Neural progenitor cell (in vitro differentiated cells): ENCODE measurements around the gene GABRA4. TPM values are rescaled to one million over a fixed set of nuclear protein-coding genes. Genes with fewer than 3 reads are reported as not detected.

Experiments used
- DNase-seq: peaks from one replicate; pipeline ENCODE4 v3.0.0-alpha.2; 2016; ENCODE audit warnings: low spot score
- H2AFZ ChIP-seq: fragments of 200-600 bp; sonication (generic); replicated peaks from 2 replicates; pipeline ENCODE4 v1.6.1; 2016; ENCODE audit warnings: antibody characterized with exemption
- H3F3A ChIP-seq: fragments of 200-600 bp; sonication (generic); 2 replicates; pipeline ENCODE4 v1.6.1; 2016; ENCODE audit warnings: antibody characterized with exemption, low read depth
- H3K27ac ChIP-seq: fragments of 200-600 bp; sonication (generic); 2 replicates; pipeline ENCODE4 v1.5.1; 2016; ENCODE audit warnings: mild to moderate bottlenecking
- H3K27me3 ChIP-seq: fragments of 200-600 bp; sonication (generic); 2 replicates; pipeline ENCODE4 v1.6.1; 2016; ENCODE audit warnings: mild to moderate bottlenecking, moderate library complexity
- H3K36me3 ChIP-seq: fragments of 200-600 bp; sonication (generic); 2 replicates; pipeline ENCODE4 v1.5.1; 2016
- H3K4me1 ChIP-seq: fragments of 200-600 bp; sonication (generic); 2 replicates; pipeline ENCODE4 v1.6.1; 2016; ENCODE audit warnings: mixed run types
- H3K4me2 ChIP-seq: fragments of 200-600 bp; sonication (generic); 2 replicates; pipeline ENCODE4 v1.6.1; 2016
- H3K4me3 ChIP-seq: fragments of 200-600 bp; sonication (generic); 2 replicates; pipeline ENCODE4 v1.5.1; 2016
- H3K79me2 ChIP-seq: fragments of 200-600 bp; sonication (generic); 2 replicates; pipeline ENCODE4 v1.6.1; 2016; ENCODE audit warnings: low read depth
- H3K9ac ChIP-seq: fragments of 200-600 bp; sonication (generic); 2 replicates; pipeline ENCODE4 v1.6.1; 2016
- H3K9me3 ChIP-seq: fragments of 200-600 bp; sonication (generic); 2 replicates; pipeline ENCODE4 v1.5.1; 2016; ENCODE audit warnings: low read depth
- H4K20me1 ChIP-seq: fragments of 200-600 bp; sonication (generic); 2 replicates; pipeline ENCODE4 v1.6.1; 2016; ENCODE audit warnings: low read depth
- H3K27ac Mint-ChIP-seq: 3 replicates; pipeline ENCODE4 v1.8.0; 2021; ENCODE audit warnings: mixed read lengths
- H3K27me3 Mint-ChIP-seq: 2 replicates; pipeline ENCODE4 v1.8.0; 2022; ENCODE audit warnings: low read depth, mild to moderate bottlenecking, inconsistent platforms, moderate library complexity, mixed read lengths; ENCODE audit not compliant: insufficient read depth
- H3K36me3 Mint-ChIP-seq: 3 replicates; pipeline ENCODE4 v1.8.0; 2021; ENCODE audit warnings: mixed read lengths
- H3K4me1 Mint-ChIP-seq: 3 replicates; pipeline ENCODE4 v1.8.0; 2021; ENCODE audit warnings: mixed read lengths
- H3K4me3 Mint-ChIP-seq: 3 replicates; pipeline ENCODE4 v1.8.0; 2021; ENCODE audit warnings: mild to moderate bottlenecking, moderate library complexity, mixed read lengths
- H3K9me3 Mint-ChIP-seq: 3 replicates; pipeline ENCODE4 v1.8.0; 2020; ENCODE audit warnings: mixed read lengths
- EZH2 ChIP-seq: fragments of 200-600 bp; sonication (generic); IDR thresholded peaks from 2 replicates; pipeline ENCODE4 v1.6.1; 2017; ENCODE audit warnings: antibody characterized with exemption, mild to moderate bottlenecking, moderate library complexity
- EZH2phosphoT487 ChIP-seq: fragments of 200-600 bp; sonication (generic); IDR thresholded peaks from 2 replicates; pipeline ENCODE4 v1.6.1; 2017; ENCODE audit warnings: antibody characterized with exemption
- total RNA-seq: library from RNA; depleted of rRNA; stranded (reverse); fragments of >200 nt; gene quantifications from 2 replicates; pipeline ENCODE4 v1.2.3, GENCODE V29; 2015; ENCODE audit warnings: low replicate concordance
- TF ChIP-seq, protein P1 (sequence below): fragments of 200-600 bp; sonication (generic); IDR thresholded peaks from 2 replicates; pipeline ENCODE4 v1.5.1; 2017; ENCODE audit warnings: antibody characterized with exemption, mild to moderate bottlenecking

GABRA4 gene
- total RNA-seq, 1 donor from 2014 or later: not detected

DNA sequence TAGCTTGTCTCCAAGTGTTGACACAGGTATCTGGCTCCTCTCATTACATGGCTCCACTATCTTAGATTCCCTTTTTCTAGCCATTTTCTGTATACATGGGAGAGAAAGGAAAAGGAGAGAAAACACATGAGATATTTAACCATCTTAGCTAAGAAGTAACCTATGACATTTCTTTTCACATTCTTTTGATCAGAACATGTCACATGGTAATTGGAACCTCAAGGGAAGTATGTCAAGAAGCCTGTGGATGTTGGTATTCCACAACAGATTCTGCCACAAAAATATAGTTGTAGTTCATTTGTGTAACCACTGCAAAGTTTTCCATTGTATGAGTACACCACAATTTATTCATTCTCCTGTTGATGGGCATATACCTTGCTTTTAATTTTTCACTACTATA is 19.3 kb upstream of the GABRA4 start:
- no peak overlapping the region for H3K4me2 ChIP-seq
- H3K4me1 Mint-ChIP-seq: no peaks in the 10 kb centered on the region
- no peaks in the 10 kb centered on the region for H3K79me2 ChIP-seq
- DNase-seq: no peak
- H3K36me3 ChIP-seq: no peaks in the 10 kb centered on the region
- H3K27me3 Mint-ChIP-seq: no peaks in the 10 kb centered on the region
- no peaks in the 10 kb centered on the region for H4K20me1 ChIP-seq
- H3K9ac ChIP-seq: no peak overlapping the region
- H3K4me3 Mint-ChIP-seq: no peak overlapping the region
- no peak for TF ChIP-seq EZH2
- no peak overlapping the region for H3K27ac ChIP-seq
- no peak overlapping the region for H3K27ac Mint-ChIP-seq
- H3F3A ChIP-seq: no peaks in the 10 kb centered on the region
- H3K4me3 ChIP-seq: no peak overlapping the region
- no peaks in the 10 kb centered on the region for H3K9me3 Mint-ChIP-seq
- no peaks in the 10 kb centered on the region for H3K9me3 ChIP-seq
- no peak overlapping the region for H2AFZ ChIP-seq
- no peaks in the 10 kb centered on the region for H3K27me3 ChIP-seq
- H3K36me3 Mint-ChIP-seq: no peaks in the 10 kb centered on the region
- no peaks in the 10 kb centered on the region for H3K4me1 ChIP-seq

DNA sequence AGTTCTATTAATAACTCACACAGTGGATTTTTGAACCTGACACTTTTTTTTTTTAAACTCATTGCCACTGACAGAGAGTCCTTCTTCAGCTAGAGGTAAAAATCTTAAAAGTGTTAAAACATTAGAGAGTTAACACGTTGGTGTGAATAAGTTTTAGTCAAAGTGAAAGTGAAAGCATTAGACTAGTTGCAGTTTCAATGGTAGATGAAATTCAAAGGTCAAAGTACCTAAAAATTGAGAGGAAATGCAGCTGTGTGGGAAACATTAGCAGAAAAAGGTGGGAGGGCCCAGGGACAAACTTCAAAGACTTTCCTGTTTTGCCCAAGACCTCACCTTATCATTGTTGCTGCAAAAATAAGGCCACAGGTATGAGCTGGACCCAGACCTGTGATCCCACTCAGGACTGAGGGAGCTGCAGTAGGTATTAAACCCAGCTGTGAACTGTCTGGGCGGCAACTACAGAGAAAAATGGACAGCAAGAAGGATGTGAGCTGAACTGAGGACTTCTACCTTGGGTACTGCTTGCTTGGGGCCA is 17.6 kb upstream of the GABRA4 start:
- H3K4me1 ChIP-seq: no peaks in the 10 kb centered on the region
- H3K79me2 ChIP-seq: no peaks in the 10 kb centered on the region
- H3K4me2 ChIP-seq: no peak overlapping the region
- H3K27me3 ChIP-seq: no peaks in the 10 kb centered on the region
- no peaks in the 10 kb centered on the region for H3K36me3 ChIP-seq
- no peak overlapping the region for H3K27ac ChIP-seq
- no peak overlapping the region for H3K4me3 ChIP-seq
- H3K9ac ChIP-seq: no peak overlapping the region
- H2AFZ ChIP-seq: peak overlapping the region; percentile 17
- H3K27ac Mint-ChIP-seq: no peak overlapping the region
- H3K4me3 Mint-ChIP-seq: no peak overlapping the region
- H3K4me1 Mint-ChIP-seq: no peaks in the 10 kb centered on the region
- no peaks in the 10 kb centered on the region for H3K9me3 ChIP-seq
- no peak for DNase-seq
- no peaks in the 10 kb centered on the region for H4K20me1 ChIP-seq
- no peaks in the 10 kb centered on the region for H3K36me3 Mint-ChIP-seq
- no peaks in the 10 kb centered on the region for H3K27me3 Mint-ChIP-seq
- TF ChIP-seq EZH2phosphoT487 (no peak), EZH2 (no peak)
- TF ChIP-seq, protein P1, sequence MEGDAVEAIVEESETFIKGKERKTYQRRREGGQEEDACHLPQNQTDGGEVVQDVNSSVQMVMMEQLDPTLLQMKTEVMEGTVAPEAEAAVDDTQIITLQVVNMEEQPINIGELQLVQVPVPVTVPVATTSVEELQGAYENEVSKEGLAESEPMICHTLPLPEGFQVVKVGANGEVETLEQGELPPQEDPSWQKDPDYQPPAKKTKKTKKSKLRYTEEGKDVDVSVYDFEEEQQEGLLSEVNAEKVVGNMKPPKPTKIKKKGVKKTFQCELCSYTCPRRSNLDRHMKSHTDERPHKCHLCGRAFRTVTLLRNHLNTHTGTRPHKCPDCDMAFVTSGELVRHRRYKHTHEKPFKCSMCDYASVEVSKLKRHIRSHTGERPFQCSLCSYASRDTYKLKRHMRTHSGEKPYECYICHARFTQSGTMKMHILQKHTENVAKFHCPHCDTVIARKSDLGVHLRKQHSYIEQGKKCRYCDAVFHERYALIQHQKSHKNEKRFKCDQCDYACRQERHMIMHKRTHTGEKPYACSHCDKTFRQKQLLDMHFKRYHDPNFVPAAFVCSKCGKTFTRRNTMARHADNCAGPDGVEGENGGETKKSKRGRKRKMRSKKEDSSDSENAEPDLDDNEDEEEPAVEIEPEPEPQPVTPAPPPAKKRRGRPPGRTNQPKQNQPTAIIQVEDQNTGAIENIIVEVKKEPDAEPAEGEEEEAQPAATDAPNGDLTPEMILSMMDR: no peak
- no peaks in the 10 kb centered on the region for H3K9me3 Mint-ChIP-seq
- H3F3A ChIP-seq: no peaks in the 10 kb centered on the region

DNA sequence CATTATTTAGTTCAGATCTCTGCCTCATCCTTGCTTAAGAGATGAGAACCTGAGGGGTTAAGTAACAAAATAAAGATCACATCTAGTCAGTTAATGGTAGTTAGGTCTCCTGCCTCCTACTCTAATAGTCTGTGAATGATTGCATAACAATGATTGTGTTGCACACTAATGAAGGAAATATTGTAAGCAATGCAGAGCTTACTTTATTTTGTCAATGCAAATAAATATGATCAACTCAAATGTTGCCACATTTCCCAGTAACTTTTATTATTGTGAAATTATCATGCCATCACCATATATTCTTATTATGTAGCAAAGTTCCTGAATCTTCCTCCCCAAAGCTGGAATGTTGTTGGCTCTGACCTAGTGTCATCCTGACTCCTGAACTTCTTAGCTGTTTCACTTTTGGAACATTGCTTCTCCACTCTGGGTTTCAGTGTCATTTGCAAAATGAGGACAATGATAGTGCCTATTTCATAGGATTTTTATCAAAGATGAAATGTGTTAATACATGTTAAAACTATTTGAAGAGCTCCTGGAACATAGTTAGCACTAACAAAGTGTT is 17.0 kb upstream of the GABRA4 start:
- Mint-ChIP-seq H3K27ac (no peak overlapping the region), H3K36me3 (no peaks in the 10 kb centered on the region), H3K4me1 (no peaks in the 10 kb centered on the region), H3K4me3 (no peak overlapping the region), H3K27me3 (no peaks in the 10 kb centered on the region), H3K9me3 (no peaks in the 10 kb centered on the region)
- H3K27me3 ChIP-seq: no peaks in the 10 kb centered on the region
- H3K9me3 ChIP-seq: no peaks in the 10 kb centered on the region
- no peaks in the 10 kb centered on the region for H3F3A ChIP-seq
- no peak for DNase-seq
- H3K4me3 ChIP-seq: no peak overlapping the region
- no peaks in the 10 kb centered on the region for H3K4me1 ChIP-seq
- H3K9ac ChIP-seq: no peak overlapping the region
- H4K20me1 ChIP-seq: no peaks in the 10 kb centered on the region
- TF ChIP-seq, protein P1: no peak
- TF ChIP-seq EZH2: no peak
- TF ChIP-seq EZH2phosphoT487: no peak
- H3K27ac ChIP-seq: no peak overlapping the region
- H3K4me2 ChIP-seq: no peak overlapping the region
- no peak overlapping the region for H2AFZ ChIP-seq
- no peaks in the 10 kb centered on the region for H3K79me2 ChIP-seq
- H3K36me3 ChIP-seq: no peaks in the 10 kb centered on the region

DNA sequence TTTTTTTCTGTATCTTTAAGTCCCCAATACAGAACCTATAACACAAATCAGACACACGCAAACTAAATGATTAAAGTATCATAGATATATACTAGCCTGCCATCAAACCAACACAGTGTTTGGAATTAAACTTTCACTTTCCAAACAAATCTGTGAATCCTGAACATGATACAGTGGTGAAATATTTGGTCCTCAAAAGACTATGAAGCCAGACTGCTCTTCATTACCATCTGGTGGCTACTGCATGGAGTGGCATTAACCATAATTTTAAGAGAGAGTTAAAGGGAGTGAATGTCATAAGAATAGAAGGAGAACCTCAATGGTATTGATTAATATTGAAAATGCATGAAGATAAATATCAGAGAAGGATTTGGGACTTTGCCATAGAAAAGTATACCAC is 9.2 kb upstream of the GABRA4 start:
- Histone ChIP-seq H3K36me3 (no peaks in the 10 kb centered on the region), H3K4me3 (no peak overlapping the region), H4K20me1 (no peaks in the 10 kb centered on the region), H3K4me2 (no peak overlapping the region), H3K27ac (no peak overlapping the region), H3K27me3 (peaks cover 18% of the 10 kb centered on the region), H2AFZ (no peak overlapping the region), H3K9me3 (no peaks in the 10 kb centered on the region), H3F3A (no peaks in the 10 kb centered on the region), H3K9ac (no peak overlapping the region), H3K4me1 (no peaks in the 10 kb centered on the region), H3K79me2 (no peaks in the 10 kb centered on the region)
- no peak for TF ChIP-seq EZH2
- TF ChIP-seq, protein P1: peak; percentile 25
- no peak for TF ChIP-seq EZH2phosphoT487
- Mint-ChIP-seq H3K4me3 (no peak overlapping the region), H3K9me3 (no peaks in the 10 kb centered on the region), H3K36me3 (no peaks in the 10 kb centered on the region), H3K27ac (no peak overlapping the region), H3K4me1 (no peaks in the 10 kb centered on the region), H3K27me3 (peaks cover 5% of the 10 kb centered on the region)
- DNase-seq: no peak
